CD14-positive monocyte (primary cell): ENCODE data around the gene RNU2-63P. TPM values are rescaled to one million over a fixed set of nuclear protein-coding genes. Genes with fewer than 3 reads are reported as not detected.

Experiments
- DNase-seq, 3 donors: peaks; one replicate each; pipeline ENCODE4 v3.0.0-alpha.2; 2011 to 2022
- H2AFZ ChIP-seq: 2 replicates; pipeline ENCODE4 v1.6.0; 2012; ENCODE audit warnings: mild to moderate bottlenecking, low read depth, low read length, inconsistent platforms; ENCODE audit not compliant: insufficient read depth, poor library complexity, severe bottlenecking
- H3K27ac ChIP-seq, 2 donors: 1 replicate in 1 of 2; 2 replicates in 1 of 2; pipeline ENCODE4 v1.5.1; 2012 to 2013; ENCODE audit warnings: low read length in 2 of 2, control low read depth in 1 of 2, inconsistent platforms in 1 of 2, low read depth in 1 of 2, mild to moderate bottlenecking in 1 of 2
- H3K27me3 ChIP-seq, 2 donors: one replicate each; pipeline versions ENCODE4 v1.6.0 to v1.6.1; 2011 to 2013; ENCODE audit warnings: low read length in 2 of 2; ENCODE audit not compliant: control insufficient read depth in 2 of 2, insufficient read depth in 2 of 2
- H3K36me3 ChIP-seq, 2 donors: replicated peaks in 1 of 2; 1 replicate in 1 of 2; 2 replicates in 1 of 2; pipeline versions ENCODE4 v1.5.1 to v1.6.1; 2012 to 2013; ENCODE audit warnings: low read length in 2 of 2, control low read depth in 1 of 2, inconsistent platforms in 1 of 2, mild to moderate bottlenecking in 1 of 2; ENCODE audit not compliant: insufficient read depth in 2 of 2, control insufficient read depth in 1 of 2
- H3K4me1 ChIP-seq, 2 donors: 1 replicate in 1 of 2; 2 replicates in 1 of 2; pipeline versions ENCODE4 v1.5.1 to v1.6.1; 2012 to 2013; ENCODE audit warnings: low read length in 2 of 2, control low read depth in 1 of 2, inconsistent platforms in 1 of 2, mild to moderate bottlenecking in 1 of 2, moderate library complexity in 1 of 2; ENCODE audit not compliant: insufficient read depth in 2 of 2, control insufficient read depth in 1 of 2
- H3K4me2 ChIP-seq: replicated peaks from 2 replicates; pipeline ENCODE3; 2012; ENCODE audit warnings: low read length, moderate library complexity, mild to moderate bottlenecking; ENCODE audit not compliant: poor library complexity, severe bottlenecking; ENCODE audit errors: extremely low read depth
- H3K4me3 ChIP-seq, 3 experiments: fragments of 200-600 bp in 1 of 3; sonication (generic) in 1 of 3; replicated peaks in 1 of 3; 1 replicate in 2 of 3; 2 replicates in 1 of 3; pipeline ENCODE4 v1.5.1; 2011 to 2013; ENCODE audit warnings: low read length in 3 of 3, mild to moderate bottlenecking in 3 of 3, control low read depth in 2 of 3, low read depth in 2 of 3, inconsistent platforms in 1 of 3, moderate library complexity in 1 of 3
- H3K79me2 ChIP-seq: 2 replicates; pipeline ENCODE4 v1.6.0; 2012; ENCODE audit warnings: mild to moderate bottlenecking, control low read depth, inconsistent platforms, low read length, moderate library complexity; ENCODE audit not compliant: insufficient read depth
- H3K9ac ChIP-seq: 2 replicates; pipeline ENCODE4 v1.6.0; 2017; ENCODE audit warnings: low read length, mild to moderate bottlenecking; ENCODE audit not compliant: insufficient read depth, poor library complexity, severe bottlenecking
- H3K9me3 ChIP-seq, 2 donors: replicated peaks in 1 of 2; 1 replicate in 1 of 2; 2 replicates in 1 of 2; pipeline versions ENCODE4 v1.5.1 to v1.6.1; 2012 to 2013; ENCODE audit warnings: low read length in 2 of 2, control low read depth in 1 of 2; ENCODE audit not compliant: control insufficient read depth in 1 of 2, insufficient read depth in 1 of 2
- H4K20me1 ChIP-seq: 2 replicates; pipeline ENCODE4 v1.6.0; 2012; ENCODE audit warnings: mild to moderate bottlenecking, low read length, control low read depth, moderate library complexity; ENCODE audit not compliant: insufficient read depth
- H3K27ac Mint-ChIP-seq, 7 donors: one replicate each; pipeline ENCODE4 v1.8.0; 2020; ENCODE audit warnings: mild to moderate bottlenecking in 7 of 7, mixed read lengths in 7 of 7, moderate library complexity in 6 of 7, inconsistent platforms in 2 of 7
- H3K27me3 Mint-ChIP-seq, 3 donors: one replicate each; pipeline ENCODE4 v1.8.0; 2021 to 2022; ENCODE audit warnings: low read depth in 3 of 3, mild to moderate bottlenecking in 3 of 3, mixed read lengths in 3 of 3, moderate library complexity in 3 of 3, inconsistent platforms in 1 of 3
- H3K36me3 Mint-ChIP-seq, 2 donors: one replicate each; pipeline ENCODE4 v1.8.0; 2020; ENCODE audit warnings: mixed read lengths in 2 of 2, inconsistent platforms in 1 of 2, mild to moderate bottlenecking in 1 of 2
- H3K4me1 Mint-ChIP-seq: one replicate; pipeline ENCODE4 v1.8.0; 2020; ENCODE audit warnings: mild to moderate bottlenecking, mixed read lengths
- H3K4me3 Mint-ChIP-seq, 2 donors: one replicate each; pipeline ENCODE4 v1.8.0; 2020; ENCODE audit warnings: mild to moderate bottlenecking in 2 of 2, mixed read lengths in 2 of 2, moderate library complexity in 1 of 2
- H3K9me3 Mint-ChIP-seq, 7 donors: one replicate each; pipeline ENCODE4 v1.8.0; 2020 to 2022; ENCODE audit warnings: mixed read lengths in 7 of 7, mild to moderate bottlenecking in 6 of 7, moderate library complexity in 6 of 7, inconsistent platforms in 2 of 7
- WGBS: methylation state at CpG from one replicate; pipeline ENCODE4 v1.1.5; 2013; ENCODE audit warnings: missing lambda C conversion rate; ENCODE audit not compliant: insufficient coverage; 5-methylcytosine and 5-hydroxymethylcytosine counted together
- intact Hi-C, 2 donors: fragments of 100-400 bp; cut with micrococcal nuclease; formaldehyde crosslinking; loops; one replicate each; pipeline versions ENCODE4 v1.15.0 to v1.15.1; 2023
- polyA plus RNA-seq, 3 donors: library from polyadenylated mRNA; depleted of rRNA in 1 of 3; unstranded in 2 of 3; stranded (reverse) in 1 of 3; fragments of 300-500 nt in 2 of 3; fragments of >200 nt in 1 of 3; fragmentation: Illumina TruSeq in 2 of 3; gene quantifications; 1 replicate in 2 of 3; 2 replicates in 1 of 3; pipeline ENCODE4 v1.2.3, GENCODE V29; 2012 to 2021
- TF ChIP-seq, protein P1 (sequence below): fragments of 200-600 bp; IDR thresholded peaks from one replicate; pipeline ENCODE4 v1.8.0; 2022; ENCODE audit warnings: antibody characterized with exemption, mild to moderate bottlenecking

RNU2-63P gene
- polyA plus RNA-seq, 3 donors: 7.5 to 8.0 TPM; not detected in 1

DNA sequence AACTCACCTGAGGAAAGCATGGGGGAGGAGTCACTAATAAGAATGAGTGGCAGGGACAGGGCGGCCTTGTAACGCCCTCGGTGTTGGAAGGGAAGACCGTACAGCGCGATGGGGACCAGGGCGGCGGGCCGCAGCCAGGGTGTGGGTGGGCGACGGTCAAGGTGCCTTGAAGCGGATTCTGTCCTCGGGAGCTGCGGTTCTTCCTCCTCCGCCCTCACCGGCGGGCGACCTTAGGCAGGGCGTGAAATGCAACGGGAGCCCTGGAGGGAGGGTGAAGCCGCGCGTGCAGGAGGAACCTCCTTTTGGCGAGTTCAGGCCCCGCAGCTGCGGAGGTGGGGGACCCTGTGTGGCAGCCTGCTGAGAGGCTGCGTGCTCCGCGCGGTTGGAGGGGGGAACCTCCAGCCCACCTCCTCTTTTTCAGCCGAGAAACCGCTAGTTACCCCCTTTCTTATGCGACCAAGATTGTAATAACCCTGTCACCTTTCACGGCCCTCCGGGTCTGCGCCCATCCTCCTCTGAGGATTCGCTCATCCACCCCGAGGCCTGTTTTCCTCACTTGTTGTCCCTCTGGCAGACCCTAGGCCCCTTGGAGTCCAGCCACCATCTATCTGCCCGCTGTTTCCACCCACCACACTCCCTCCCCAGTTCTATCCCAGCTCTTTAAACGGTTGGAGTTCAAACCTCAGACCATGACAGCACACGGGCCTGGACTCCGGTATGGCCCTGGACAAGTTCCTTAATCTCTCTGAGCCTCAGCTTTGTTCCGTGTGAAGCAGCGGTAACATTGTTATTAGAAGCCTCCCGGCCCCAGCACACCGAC lies 823 bp upstream of the RNU2-63P start:
- intact Hi-C loops: loop anchor here in 1 of 2 donors (5.0 kb wide), 1 partner anchor 45 kb away; no protein-coding TSS in a partner anchor
- Histone ChIP-seq H2AFZ (peak overlapping the region; percentile 91), H3K9ac (peak overlapping the region; percentile 54), H3K79me2 (no peaks in the 10 kb centered on the region), H3K9me3 (no peaks in the 10 kb centered on the region), H3K27me3 (peaks cover 0 to 2% of the 10 kb centered on the region in 2 donors), H3K4me1 (peaks cover 10 to 13% of the 10 kb centered on the region in 2 donors), H3K36me3 (no peaks in the 10 kb centered on the region), H3K27ac (peak overlapping the region in 1 of 2 donors; percentile 60), H3K4me2 (peak overlapping the region; percentile 93), H4K20me1 (no peaks in the 10 kb centered on the region), H3K4me3 (peak overlapping the region; percentile 53 to 84 (median 72))
- H3K27me3 Mint-ChIP-seq: peaks cover 0 to 9% (median 8%) of the 10 kb centered on the region in 3 donors
- peak overlapping the region in 6 of 7 donors; percentile 79 to 97 (median 92) for H3K27ac Mint-ChIP-seq
- H3K4me3 Mint-ChIP-seq: peak overlapping the region; percentile 96 to 99
- peaks cover 18% of the 10 kb centered on the region for H3K4me1 Mint-ChIP-seq
- 22% methylated on average over 41 of the region's 46 CpGs for WGBS
- TF ChIP-seq, protein P1, sequence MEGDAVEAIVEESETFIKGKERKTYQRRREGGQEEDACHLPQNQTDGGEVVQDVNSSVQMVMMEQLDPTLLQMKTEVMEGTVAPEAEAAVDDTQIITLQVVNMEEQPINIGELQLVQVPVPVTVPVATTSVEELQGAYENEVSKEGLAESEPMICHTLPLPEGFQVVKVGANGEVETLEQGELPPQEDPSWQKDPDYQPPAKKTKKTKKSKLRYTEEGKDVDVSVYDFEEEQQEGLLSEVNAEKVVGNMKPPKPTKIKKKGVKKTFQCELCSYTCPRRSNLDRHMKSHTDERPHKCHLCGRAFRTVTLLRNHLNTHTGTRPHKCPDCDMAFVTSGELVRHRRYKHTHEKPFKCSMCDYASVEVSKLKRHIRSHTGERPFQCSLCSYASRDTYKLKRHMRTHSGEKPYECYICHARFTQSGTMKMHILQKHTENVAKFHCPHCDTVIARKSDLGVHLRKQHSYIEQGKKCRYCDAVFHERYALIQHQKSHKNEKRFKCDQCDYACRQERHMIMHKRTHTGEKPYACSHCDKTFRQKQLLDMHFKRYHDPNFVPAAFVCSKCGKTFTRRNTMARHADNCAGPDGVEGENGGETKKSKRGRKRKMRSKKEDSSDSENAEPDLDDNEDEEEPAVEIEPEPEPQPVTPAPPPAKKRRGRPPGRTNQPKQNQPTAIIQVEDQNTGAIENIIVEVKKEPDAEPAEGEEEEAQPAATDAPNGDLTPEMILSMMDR: no peak
- no peaks in the 10 kb centered on the region for H3K36me3 Mint-ChIP-seq
- H3K9me3 Mint-ChIP-seq: peaks cover 4 to 8% (median 5%) of the 10 kb centered on the region in 7 donors
- DNase-seq: peak in 1 of 3 donors; percentile 24

GRCh38 chr2:88011011-88011410 lies 5.3 kb downstream of the RNU2-63P start:
- H3K9ac ChIP-seq: no peak overlapping the region
- intact Hi-C loops: no loop called here

More at GRCh38 chr2:88011011-88011410, 5.3 kb downstream of the RNU2-63P start:
- Histone ChIP-seq H3K27me3 (no peaks in the 10 kb centered on the region), H3K27ac (no peak overlapping the region), H3K36me3 (no peaks in the 10 kb centered on the region), H3K9me3 (no peaks in the 10 kb centered on the region), H4K20me1 (no peaks in the 10 kb centered on the region), H3K4me2 (no peak overlapping the region), H3K4me3 (no peak overlapping the region), H2AFZ (no peak overlapping the region), H3K79me2 (no peaks in the 10 kb centered on the region), H3K4me1 (no peaks in the 10 kb centered on the region)
- TF ChIP-seq, protein P1: no peak
- Mint-ChIP-seq H3K27me3 (peaks cover 0 to 1% (median 0%) of the 10 kb centered on the region in 3 donors), H3K4me3 (no peak overlapping the region), H3K27ac (no peak overlapping the region), H3K36me3 (no peaks in the 10 kb centered on the region), H3K4me1 (peaks cover 2% of the 10 kb centered on the region), H3K9me3 (no peaks in the 10 kb centered on the region)
- no CpG with 5 or more reads among the region's 1 CpG for WGBS
- DNase-seq: no peak
